ENCODE data around the gene TPCN2.

The TPCN2 gene

GRCh38 chr11:69171476-69172240 is 122.9 kb downstream of the TPCN2 start:
- Histone ChIP-seq H3K9me3 (ENCODE audit: control insufficient read depth, low read length) (no peaks in the 10 kb centered on the region), H3K27me3 (replicated peaks; ENCODE audit: control insufficient read depth, insufficient read depth, low read length, poor library complexity, severe bottlenecking) (no peaks in the 10 kb centered on the region), H3K4me1 (ENCODE audit: control insufficient read depth, insufficient read depth, low read length, poor library complexity, severe bottlenecking) (no peaks in the 10 kb centered on the region), H3K4me3 (ENCODE audit: insufficient read depth, low read depth, low read length, poor library complexity, severe bottlenecking) (no peak overlapping the region), H3K36me3 (ENCODE audit: control insufficient read depth, insufficient read depth, low read length) (no peaks in the 10 kb centered on the region), H3K27ac (ENCODE audit: insufficient read depth, low read length, poor library complexity, severe bottlenecking) (no peak overlapping the region)
- DNase-seq: no peak

- Histone ChIP-seq H3K9me3 (ENCODE audit: control insufficient read depth, low read length) (no peaks in the 10 kb centered on the region), H3K4me3 (ENCODE audit: insufficient read depth, low read depth, low read length, poor library complexity, severe bottlenecking) (no peak overlapping the region), H3K27me3 (replicated peaks; ENCODE audit: control insufficient read depth, insufficient read depth, low read length, poor library complexity, severe bottlenecking) (no peaks in the 10 kb centered on the region), H3K27ac (ENCODE audit: insufficient read depth, low read length, poor library complexity, severe bottlenecking) (no peak overlapping the region), H3K4me1 (ENCODE audit: control insufficient read depth, insufficient read depth, low read length, poor library complexity, severe bottlenecking) (no peaks in the 10 kb centered on the region), H3K36me3 (ENCODE audit: control insufficient read depth, insufficient read depth, low read length) (no peaks in the 10 kb centered on the region)
- DNase-seq: no peak
Measured at GRCh38 chr11:69172674-69173073, 123.9 kb downstream of the TPCN2 start.

- H3K27me3 ChIP-seq (replicated peaks; ENCODE audit: control insufficient read depth, insufficient read depth, low read length, poor library complexity, severe bottlenecking): no peaks in the 10 kb centered on the region
- no peak overlapping the region for H3K27ac ChIP-seq (ENCODE audit: insufficient read depth, low read length, poor library complexity, severe bottlenecking)
- no peak for DNase-seq
- no peaks in the 10 kb centered on the region for H3K36me3 ChIP-seq (ENCODE audit: control insufficient read depth, insufficient read depth, low read length)
- no peaks in the 10 kb centered on the region for H3K4me1 ChIP-seq (ENCODE audit: control insufficient read depth, insufficient read depth, low read length, poor library complexity, severe bottlenecking)
- H3K4me3 ChIP-seq (ENCODE audit: insufficient read depth, low read depth, low read length, poor library complexity, severe bottlenecking): no peak overlapping the region
- no peaks in the 10 kb centered on the region for H3K9me3 ChIP-seq (ENCODE audit: control insufficient read depth, low read length)
Measured at GRCh38 chr11:69173331-69173730, 124.6 kb downstream of the TPCN2 start.

DNA sequence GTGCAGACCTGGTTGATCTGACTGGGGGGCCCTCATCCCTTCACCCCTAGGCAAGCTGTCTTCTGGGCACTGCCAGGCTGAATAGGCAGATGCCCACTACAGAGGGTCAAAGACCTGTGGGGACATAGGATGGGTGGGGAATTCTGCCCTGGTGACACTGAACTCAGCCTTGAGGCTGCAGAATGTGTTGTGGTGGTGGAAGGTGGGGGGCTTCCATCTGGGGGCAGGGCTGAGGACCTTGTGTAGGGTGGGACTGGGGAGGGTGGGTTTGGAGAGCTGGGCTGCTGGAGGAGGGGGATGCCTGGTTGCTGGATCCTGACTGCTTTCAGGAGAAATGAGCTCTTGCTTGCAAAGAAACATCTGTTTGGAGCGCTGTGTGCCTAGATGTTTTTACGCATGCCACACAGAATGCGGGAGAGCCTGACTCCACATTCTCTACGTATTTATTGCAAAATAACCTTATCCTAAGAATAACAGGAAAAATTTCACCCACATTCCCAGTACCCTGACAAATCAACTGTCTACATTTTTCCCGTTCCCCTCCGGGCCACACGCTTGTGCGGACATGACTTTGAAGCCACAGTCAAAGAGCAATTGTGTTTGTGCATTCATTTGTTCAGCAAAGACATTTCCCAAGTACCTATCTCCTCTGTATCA is 125.3 kb downstream of the TPCN2 start:
- Histone ChIP-seq H3K27me3 (replicated peaks; ENCODE audit: control insufficient read depth, insufficient read depth, low read length, poor library complexity, severe bottlenecking) (no peaks in the 10 kb centered on the region), H3K4me3 (ENCODE audit: insufficient read depth, low read depth, low read length, poor library complexity, severe bottlenecking) (no peak overlapping the region), H3K9me3 (ENCODE audit: control insufficient read depth, low read length) (no peaks in the 10 kb centered on the region), H3K27ac (ENCODE audit: insufficient read depth, low read length, poor library complexity, severe bottlenecking) (no peak overlapping the region), H3K4me1 (ENCODE audit: control insufficient read depth, insufficient read depth, low read length, poor library complexity, severe bottlenecking) (no peaks in the 10 kb centered on the region), H3K36me3 (ENCODE audit: control insufficient read depth, insufficient read depth, low read length) (no peaks in the 10 kb centered on the region)
- no peak for DNase-seq

DNA sequence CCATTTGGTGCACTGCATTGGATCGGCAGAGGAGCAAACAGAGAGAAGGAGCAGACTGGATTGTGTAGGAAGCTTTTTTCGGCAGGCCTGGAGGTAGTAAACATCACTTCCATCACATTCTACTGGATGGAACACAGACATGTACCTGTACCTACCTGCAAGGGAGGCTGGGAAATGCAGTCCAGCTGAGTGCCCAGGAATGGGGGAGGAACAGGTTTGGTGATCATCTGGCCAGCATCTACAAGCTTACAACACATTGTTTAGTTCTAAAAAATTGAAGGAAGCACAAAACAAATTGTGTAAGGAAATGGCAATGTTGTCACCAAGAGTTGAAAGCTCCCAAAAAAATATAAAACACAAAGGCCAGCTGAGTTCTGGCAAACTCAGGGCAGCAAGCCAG is 126.1 kb downstream of the TPCN2 start:
- Histone ChIP-seq H3K27ac (ENCODE audit: insufficient read depth, low read length, poor library complexity, severe bottlenecking) (no peak overlapping the region), H3K27me3 (replicated peaks; ENCODE audit: control insufficient read depth, insufficient read depth, low read length, poor library complexity, severe bottlenecking) (no peaks in the 10 kb centered on the region), H3K4me3 (ENCODE audit: insufficient read depth, low read depth, low read length, poor library complexity, severe bottlenecking) (no peak overlapping the region), H3K4me1 (ENCODE audit: control insufficient read depth, insufficient read depth, low read length, poor library complexity, severe bottlenecking) (no peaks in the 10 kb centered on the region), H3K36me3 (ENCODE audit: control insufficient read depth, insufficient read depth, low read length) (no peaks in the 10 kb centered on the region), H3K9me3 (ENCODE audit: control insufficient read depth, low read length) (no peaks in the 10 kb centered on the region)
- DNase-seq: no peak

DNA sequence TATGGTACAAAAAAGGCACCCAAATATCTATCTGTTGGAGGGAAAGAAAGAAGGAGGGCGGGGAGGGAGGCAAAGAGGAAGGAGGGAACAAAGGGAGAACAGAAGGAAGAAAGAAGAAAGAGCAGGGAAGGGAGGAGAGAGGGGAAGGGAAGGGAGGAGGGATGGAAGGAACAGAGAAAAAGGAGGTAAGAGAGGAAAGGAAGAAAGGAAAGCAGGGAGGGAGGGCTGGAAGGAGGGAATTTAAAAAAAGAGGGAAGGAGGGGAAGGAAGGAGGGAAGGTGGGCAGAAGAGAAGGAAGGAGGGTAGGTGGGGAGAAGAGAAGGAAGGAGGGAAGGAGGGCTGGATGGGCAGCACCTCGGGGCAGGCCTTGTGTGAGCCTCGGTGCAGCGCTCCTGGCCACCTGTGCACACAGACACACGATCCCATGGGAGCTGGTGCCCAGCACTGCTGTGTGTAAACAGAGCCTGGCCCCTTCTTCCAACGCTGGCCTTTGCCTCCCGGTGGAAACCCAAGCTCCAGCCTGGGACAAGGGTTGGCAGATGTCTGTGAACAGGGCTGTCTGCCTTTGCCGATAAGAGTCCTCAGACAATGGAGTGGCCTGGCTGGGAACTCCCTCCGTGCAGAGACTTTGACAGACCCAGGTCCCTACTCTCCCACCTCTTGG is 130.2 kb downstream of the TPCN2 start:
- Histone ChIP-seq H3K27ac (ENCODE audit: insufficient read depth, low read length, poor library complexity, severe bottlenecking) (no peak overlapping the region), H3K27me3 (replicated peaks; ENCODE audit: control insufficient read depth, insufficient read depth, low read length, poor library complexity, severe bottlenecking) (no peaks in the 10 kb centered on the region), H3K4me3 (ENCODE audit: insufficient read depth, low read depth, low read length, poor library complexity, severe bottlenecking) (no peak overlapping the region), H3K36me3 (ENCODE audit: control insufficient read depth, insufficient read depth, low read length) (no peaks in the 10 kb centered on the region), H3K4me1 (ENCODE audit: control insufficient read depth, insufficient read depth, low read length, poor library complexity, severe bottlenecking) (no peaks in the 10 kb centered on the region), H3K9me3 (ENCODE audit: control insufficient read depth, low read length) (no peaks in the 10 kb centered on the region)
- no peak for DNase-seq

DNA sequence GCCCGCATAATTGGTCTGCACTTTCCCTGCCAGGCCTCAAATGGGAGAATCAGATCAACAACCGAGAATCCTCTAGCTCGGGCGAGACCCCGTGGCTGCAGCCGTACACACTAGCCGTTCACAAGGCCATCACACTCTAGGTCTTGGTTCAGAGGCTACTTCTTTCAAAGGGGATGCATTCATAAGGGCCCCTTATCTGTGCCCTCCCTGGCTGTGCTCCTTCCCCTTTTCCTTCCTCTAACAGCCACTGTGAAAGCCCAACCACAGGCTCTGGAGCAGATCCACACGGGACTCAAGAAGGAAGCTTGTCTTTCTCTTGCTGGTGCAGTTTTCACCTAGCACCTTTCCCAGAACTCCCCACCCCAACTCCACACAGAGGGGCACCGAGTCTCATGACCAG is 131.5 kb downstream of the TPCN2 start:
- no peak for DNase-seq
- Histone ChIP-seq H3K27ac (ENCODE audit: insufficient read depth, low read length, poor library complexity, severe bottlenecking) (no peak overlapping the region), H3K36me3 (ENCODE audit: control insufficient read depth, insufficient read depth, low read length) (no peaks in the 10 kb centered on the region), H3K27me3 (replicated peaks; ENCODE audit: control insufficient read depth, insufficient read depth, low read length, poor library complexity, severe bottlenecking) (no peaks in the 10 kb centered on the region), H3K4me3 (ENCODE audit: insufficient read depth, low read depth, low read length, poor library complexity, severe bottlenecking) (no peak overlapping the region), H3K9me3 (ENCODE audit: control insufficient read depth, low read length) (no peaks in the 10 kb centered on the region), H3K4me1 (ENCODE audit: control insufficient read depth, insufficient read depth, low read length, poor library complexity, severe bottlenecking) (no peaks in the 10 kb centered on the region)

DNA sequence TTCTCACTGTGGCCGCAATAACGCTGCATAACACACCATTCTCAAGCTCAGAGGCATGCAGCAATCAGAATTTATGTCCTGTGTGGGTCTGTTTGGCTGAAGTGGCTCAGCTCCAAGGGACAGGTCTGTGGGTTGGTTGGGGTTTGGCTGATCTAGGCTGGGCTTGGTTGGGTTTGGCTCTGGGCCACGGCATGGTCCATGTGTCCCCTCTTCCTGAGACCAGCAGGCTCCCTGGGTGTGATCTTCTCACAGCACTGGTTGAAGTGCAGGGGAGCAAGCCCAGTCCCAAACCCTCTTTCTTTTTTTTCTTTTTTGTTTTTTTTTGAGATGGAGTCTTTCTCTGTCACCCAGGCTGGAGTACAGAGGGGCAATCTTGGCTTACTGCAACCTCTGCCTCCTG is 132.0 kb downstream of the TPCN2 start:
- Histone ChIP-seq H3K4me1 (ENCODE audit: control insufficient read depth, insufficient read depth, low read length, poor library complexity, severe bottlenecking) (no peaks in the 10 kb centered on the region), H3K27me3 (replicated peaks; ENCODE audit: control insufficient read depth, insufficient read depth, low read length, poor library complexity, severe bottlenecking) (no peaks in the 10 kb centered on the region), H3K4me3 (ENCODE audit: insufficient read depth, low read depth, low read length, poor library complexity, severe bottlenecking) (no peak overlapping the region), H3K9me3 (ENCODE audit: control insufficient read depth, low read length) (no peaks in the 10 kb centered on the region), H3K36me3 (ENCODE audit: control insufficient read depth, insufficient read depth, low read length) (no peaks in the 10 kb centered on the region), H3K27ac (ENCODE audit: insufficient read depth, low read length, poor library complexity, severe bottlenecking) (no peak overlapping the region)
- DNase-seq: no peak

DNA sequence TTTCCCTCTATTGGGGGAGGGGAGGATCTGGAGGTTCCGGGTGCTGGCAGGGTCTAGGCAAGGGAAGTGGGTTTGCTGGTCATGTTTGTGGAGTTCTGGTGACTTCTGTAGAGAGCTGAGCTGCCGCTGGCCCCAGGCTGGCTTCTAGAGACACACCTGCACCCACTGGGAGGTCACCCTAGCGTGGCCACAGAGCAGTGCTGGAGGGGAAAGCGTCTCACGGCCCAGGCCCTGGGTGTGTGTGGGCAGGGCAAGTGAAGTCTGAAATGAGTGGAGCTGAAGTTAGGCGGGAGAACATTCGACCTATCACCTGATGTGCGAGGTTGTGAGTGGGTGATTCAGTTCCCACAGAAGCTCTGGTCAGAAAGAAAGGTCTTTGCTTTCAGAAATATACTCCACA is 134.9 kb downstream of the TPCN2 start:
- Histone ChIP-seq H3K4me3 (ENCODE audit: insufficient read depth, low read depth, low read length, poor library complexity, severe bottlenecking) (no peak overlapping the region), H3K36me3 (ENCODE audit: control insufficient read depth, insufficient read depth, low read length) (no peaks in the 10 kb centered on the region), H3K4me1 (ENCODE audit: control insufficient read depth, insufficient read depth, low read length, poor library complexity, severe bottlenecking) (no peaks in the 10 kb centered on the region), H3K27me3 (replicated peaks; ENCODE audit: control insufficient read depth, insufficient read depth, low read length, poor library complexity, severe bottlenecking) (no peaks in the 10 kb centered on the region), H3K27ac (ENCODE audit: insufficient read depth, low read length, poor library complexity, severe bottlenecking) (no peak overlapping the region), H3K9me3 (ENCODE audit: control insufficient read depth, low read length) (no peaks in the 10 kb centered on the region)
- DNase-seq: no peak

Data from effector memory CD4-positive, alpha-beta T cell (primary cell).